ENCODE measurements around the gene HK1. TPM values are rescaled to one million over a fixed set of nuclear protein-coding genes. Genes with fewer than 3 reads are reported as not detected.

Gene HK1
- total RNA-seq, 3 donors from 2014 or later: 51.2 to 63.4 (median 57.4) TPM

DNA sequence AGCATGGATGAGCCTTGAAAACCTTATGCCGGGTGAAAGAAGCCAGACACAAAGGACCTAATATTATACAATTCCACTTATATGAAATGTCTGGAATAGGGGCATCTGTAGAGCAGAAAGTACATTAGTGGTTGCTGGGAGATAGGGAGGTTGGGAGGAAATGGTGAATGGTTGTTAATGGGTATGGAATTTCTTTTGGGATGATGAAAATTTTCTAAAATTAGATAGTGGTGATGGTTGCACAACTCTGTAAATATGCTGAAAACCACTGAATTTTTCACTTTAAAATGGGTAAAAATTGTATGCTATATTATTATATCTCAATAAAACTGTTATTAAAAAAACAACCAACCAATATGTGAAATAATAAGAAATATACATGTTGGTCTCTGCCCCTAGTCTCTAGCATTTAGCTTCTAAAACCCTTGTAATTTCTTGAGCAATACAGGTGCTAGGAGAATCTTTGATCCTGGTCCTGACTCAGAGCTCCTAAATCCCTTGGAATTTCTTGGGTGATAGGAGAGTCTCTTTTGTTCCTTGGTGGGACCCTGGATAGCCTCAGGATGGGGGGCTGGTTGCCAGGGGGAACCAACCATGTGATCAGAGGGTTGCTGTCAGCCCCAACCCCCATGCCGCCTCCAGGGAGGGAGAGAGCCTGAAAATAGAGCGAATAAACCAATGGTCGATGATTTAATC lies 74.4 kb downstream of the HK1 start:
- no peaks in the 10 kb centered on the region for H3K9me3 ChIP-seq
- no peak overlapping the region for H3K4me3 ChIP-seq
- H3K4me1 ChIP-seq: peaks cover 0 to 3% of the 10 kb centered on the region in 2 donors
- intact Hi-C loops (cut with DNase I; ENCODE audit: low total_unique reads): no loop called here
- H3K36me3 ChIP-seq: no peaks in the 10 kb centered on the region
- H3K27ac ChIP-seq: no peak overlapping the region
- TF ChIP-seq POLR2AphosphoS5 (IDR thresholded peaks at IDR 0.05) (no peak), CTCF (IDR thresholded peaks at IDR 0.05) (no peak), POLR2A (IDR thresholded peaks at IDR 0.05) (no peak)
- no peaks in the 10 kb centered on the region for H3K27me3 ChIP-seq
- DNase-seq (ENCODE audit: low spot score in 2 of 2): no peak

- TF ChIP-seq POLR2A (IDR thresholded peaks at IDR 0.05) (no peak), CTCF (IDR thresholded peaks at IDR 0.05) (no peak), POLR2AphosphoS5 (IDR thresholded peaks at IDR 0.05) (no peak)
- no peak for DNase-seq (ENCODE audit: low spot score in 2 of 2)
- Histone ChIP-seq H3K27ac (no peak overlapping the region), H3K27me3 (no peaks in the 10 kb centered on the region), H3K36me3 (no peaks in the 10 kb centered on the region), H3K4me3 (no peak overlapping the region), H3K4me1 (peaks cover 0 to 3% of the 10 kb centered on the region in 2 donors), H3K9me3 (no peaks in the 10 kb centered on the region)
- intact Hi-C loops (cut with DNase I; ENCODE audit: low total_unique reads): no loop called here
These were observed 75.8 kb downstream of the HK1 start for GRCh38 chr10:69353977-69354635.

GRCh38 chr10:69356187-69356586 lies 77.9 kb downstream of the HK1 start:
- DNase-seq (ENCODE audit: low spot score in 2 of 2): no peak
- Histone ChIP-seq H3K36me3 (no peaks in the 10 kb centered on the region), H3K27me3 (no peaks in the 10 kb centered on the region), H3K4me3 (no peak overlapping the region), H3K9me3 (no peaks in the 10 kb centered on the region), H3K27ac (no peak overlapping the region), H3K4me1 (peaks cover 6 to 15% of the 10 kb centered on the region in 2 donors)
- no peak for TF ChIP-seq CTCF (IDR thresholded peaks at IDR 0.05)
- no peak for TF ChIP-seq POLR2A (IDR thresholded peaks at IDR 0.05)
- no peak for TF ChIP-seq POLR2AphosphoS5 (IDR thresholded peaks at IDR 0.05)
- intact Hi-C loops (cut with DNase I; ENCODE audit: low total_unique reads): no loop called here

DNA sequence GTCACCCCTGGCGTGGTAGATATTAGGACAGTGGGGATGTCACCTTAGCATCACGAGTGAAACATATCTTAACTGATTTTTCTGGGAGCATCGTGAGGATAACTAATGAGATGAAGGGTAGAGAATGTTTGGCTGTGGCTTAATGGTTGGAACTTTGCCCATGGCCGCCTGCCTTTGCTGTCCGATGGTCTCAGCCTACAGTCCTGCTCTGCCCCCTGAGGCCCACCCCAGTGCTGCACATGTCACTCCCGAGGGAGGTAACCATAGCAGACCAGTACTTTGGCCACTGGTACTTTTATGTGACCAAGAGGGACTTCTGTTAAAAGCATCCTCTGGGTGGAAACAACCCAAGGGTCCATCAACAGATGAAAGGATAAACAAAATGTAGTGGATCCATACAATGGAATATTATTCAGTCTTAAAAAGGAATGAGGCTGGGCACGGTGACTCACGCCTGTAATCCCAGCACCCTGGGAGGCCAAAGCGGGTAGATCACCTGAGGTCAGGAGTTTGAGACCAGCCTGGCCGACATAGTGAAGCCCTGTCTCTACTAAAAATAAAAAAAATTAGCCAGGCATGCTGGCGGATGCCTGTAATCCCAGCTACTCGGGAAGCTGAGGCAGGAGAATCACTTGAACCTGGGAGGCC lies 80.0 kb downstream of the HK1 start:
- intact Hi-C loops (cut with DNase I; ENCODE audit: low total_unique reads): no loop called here
- Histone ChIP-seq H3K9me3 (no peaks in the 10 kb centered on the region), H3K4me1 (peaks cover 6 to 21% of the 10 kb centered on the region in 2 donors), H3K4me3 (no peak overlapping the region), H3K27ac (no peak overlapping the region), H3K27me3 (no peaks in the 10 kb centered on the region), H3K36me3 (no peaks in the 10 kb centered on the region)
- no peak for DNase-seq (ENCODE audit: low spot score in 2 of 2)
- TF ChIP-seq CTCF (IDR thresholded peaks at IDR 0.05) (no peak), POLR2A (IDR thresholded peaks at IDR 0.05) (no peak), POLR2AphosphoS5 (IDR thresholded peaks at IDR 0.05) (no peak)

GRCh38 chr10:69359148-69359547 lies 80.9 kb downstream of the HK1 start:
- no peak for DNase-seq (ENCODE audit: low spot score in 2 of 2)
- H3K4me3 ChIP-seq: no peak overlapping the region
- no peak for TF ChIP-seq POLR2AphosphoS5 (IDR thresholded peaks at IDR 0.05)
- no peak for TF ChIP-seq POLR2A (IDR thresholded peaks at IDR 0.05)
- no peak for TF ChIP-seq CTCF (IDR thresholded peaks at IDR 0.05)
- intact Hi-C loops (cut with DNase I; ENCODE audit: low total_unique reads): no loop called here
- H3K4me1 ChIP-seq: peaks cover 6 to 21% of the 10 kb centered on the region in 2 donors
- no peak overlapping the region for H3K27ac ChIP-seq
- H3K27me3 ChIP-seq: no peaks in the 10 kb centered on the region
- H3K36me3 ChIP-seq: no peaks in the 10 kb centered on the region
- H3K9me3 ChIP-seq: no peaks in the 10 kb centered on the region

Measured in breast epithelium (tissue), 4 donors.